A549 (cell line): ENCODE results near the gene PREPL. TPM values are rescaled to one million over a fixed set of nuclear protein-coding genes. Genes with fewer than 3 reads are reported as not detected.

Source experiments
- ATAC-seq, 2 experiments: fragments of 200-7000 bp in 1 of 2; fragments of >200 bp in 1 of 2; cut with Nextera tagmentation in 1 of 2; cut with Tn5 transposase in 1 of 2; 3 replicates each; pipeline versions ENCODE4 v1.8.0 to v1.9.1; 2018 to 2020; ENCODE audit warnings: mild to moderate bottlenecking in 1 of 2, moderate library complexity in 1 of 2
- CTCF ChIA-PET: fragments of 300-600 bp; sonication (Branson Sonifier 250); formaldehyde crosslinking; extraction: SDS; loops from one replicate; lab custom pipeline; 2021; ENCODE audit warnings: antibody characterized with exemption, inconsistent platforms; lab: Yijun Ruan, JAX
- POLR2A ChIA-PET: fragments of 350-600 bp; formaldehyde crosslinking; extraction: SDS; loops from one replicate; lab custom pipeline; 2021; ENCODE audit warnings: antibody characterized with exemption, inconsistent platforms; lab: Yijun Ruan, JAX
- DNase-seq, 2 experiments: peaks; one replicate each; pipeline versions ENCODE4 v3.0.0 to v3.0.0-alpha.2; 2011 to 2016; ENCODE audit warnings: low read depth in 1 of 2, low spot score in 1 of 2
- FAIRE-seq: peaks from 2 replicates; lab custom pipeline; 2011; peaks lifted over from hg19 to GRCh38; lab: Jason Lieb, UNC
- H3K27ac ChIP-seq, 2 experiments: fragments of >200 bp; sonication (Bioruptor Twin); formaldehyde crosslinking; 3 replicates each; pipeline ENCODE4 v1.5.1; 2016 to 2017
- H3K4me1 ChIP-seq: fragments of >200 bp; sonication (Bioruptor Twin); formaldehyde crosslinking; 3 replicates; pipeline ENCODE4 v1.6.1; 2016
- H3K4me2 ChIP-seq: fragments of >200 bp; sonication (Bioruptor Twin); formaldehyde crosslinking; 3 replicates; pipeline ENCODE4 v1.6.1; 2016
- H3K4me3 ChIP-seq: fragments of >200 bp; sonication (Bioruptor Twin); formaldehyde crosslinking; 3 replicates; pipeline ENCODE4 v1.5.1; 2016
- H3K9me3 ChIP-seq: fragments of >200 bp; sonication (Bioruptor Twin); formaldehyde crosslinking; 3 replicates; pipeline ENCODE4 v1.6.1; 2016
- JUNB ChIP-seq: fragments of >200 bp; sonication (Bioruptor Twin); formaldehyde crosslinking; IDR thresholded peaks from 2 replicates; pipeline ENCODE4 v1.6.1; 2016
- MAFK ChIP-seq: fragments of 450-650 bp; IDR thresholded peaks from 2 replicates; pipeline ENCODE4 v1.6.1; 2014; ENCODE audit not compliant: partially characterized antibody
- MAX ChIP-seq: IDR thresholded peaks from 2 replicates; pipeline ENCODE4 v1.6.1; 2012
- MAZ ChIP-seq: fragments of 150-350 bp; IDR thresholded peaks from 2 replicates; pipeline ENCODE4 v1.6.1; 2014; ENCODE audit warnings: antibody characterized with exemption, low read depth, low read length, borderline replicate concordance
- PHF8 ChIP-seq: fragments of 200-600 bp; sonication (generic); IDR thresholded peaks from 2 replicates; pipeline ENCODE4 v1.6.1; 2016; ENCODE audit warnings: low read depth, mild to moderate bottlenecking, antibody characterized with exemption, moderate library complexity, borderline replicate concordance
- RARB ChIP-seq: fragments of 250-450 bp; sonication (Bioruptor Pico); IDR thresholded peaks from 2 replicates; pipeline ENCODE4 v1.8.0; 2021; ENCODE audit warnings: mild to moderate bottlenecking, moderate library complexity
- RCOR1 ChIP-seq: fragments of 150-350 bp; IDR thresholded peaks from 2 replicates; pipeline ENCODE4 v1.6.1; 2014; ENCODE audit warnings: antibody characterized with exemption, low read length, low read depth
- REST ChIP-seq: fragments of 200-600 bp; sonication (generic); IDR thresholded peaks from 2 replicates; pipeline ENCODE4 v1.6.1; 2016; ENCODE audit warnings: antibody characterized with exemption, mild to moderate bottlenecking, moderate library complexity
- TP53 ChIP-seq: fragments of 250-450 bp; sonication (Bioruptor Pico); IDR thresholded peaks from 2 replicates; pipeline ENCODE4 v1.5.0; 2021; ENCODE audit warnings: mild to moderate bottlenecking, moderate library complexity
- WGBS: methylation state at CpG from one replicate; pipeline ENCODE4 v1.1.6; 2017; ENCODE audit errors: missing lambda C conversion rate; 5-methylcytosine and 5-hydroxymethylcytosine counted together
- polyA plus RNA-seq, 4 experiments: library from polyadenylated mRNA; depleted of rRNA in 3 of 4; stranded (reverse); fragments of >200 nt; fragmentation: RNase III in 1 of 4; extraction: RNeasy Plus Mini Kit Qiagen cat#74134 plus additional on column Dnase treatment in 1 of 4; gene quantifications; 2 replicates in 3 of 4; 3 replicates in 1 of 4; pipeline ENCODE4 v1.2.3, GENCODE V29; 2011 to 2017
- TF ChIP-seq, protein P1 (sequence below): fragments of 250-450 bp; sonication (Bioruptor Pico); IDR thresholded peaks from 2 replicates; pipeline ENCODE4 v1.5.0; 2021; ENCODE audit warnings: mild to moderate bottlenecking, moderate library complexity, borderline replicate concordance

The PREPL gene
- polyA plus RNA-seq, 2 of the 4 experiments (the other 2 are of a cell fraction), result 28.7 to 92.7 TPM

GRCh38 chr2:44362207-44363015, 1.1 kb upstream of the PREPL start:
- ATAC-seq, result peak; percentile 67 to 76
- peaks cover 20% of the 10 kb centered on the region for H3K4me1 ChIP-seq
- TF ChIP-seq MAFK, result no peak
- peak; percentile 47 for TF ChIP-seq MAX
- TF ChIP-seq, all 56 proteins: peak for 1
- 4% methylated on average over 32 of the region's 32 CpGs for WGBS
- peak overlapping the region; percentile 93 to 94 for H3K27ac ChIP-seq
- DNase-seq (peak; percentile 36 to 41), FAIRE-seq (no peak)
- peak overlapping the region; percentile 77 for H3K4me3 ChIP-seq
- ChIA-PET CTCF (interaction anchor here (0.9 to 3.5 kb wide), 12 partner anchors 10 to 594 kb away, joined by 3 to 15 read pairs (median 4); no protein-coding TSS in a partner anchor), POLR2A (interaction anchor here (1.0 to 2.2 kb wide), 10 partner anchors 8 to 576 kb away, joined by 3 to 11 read pairs (median 4); partner anchors contain the start of gene PPM1B)
- H3K4me2 ChIP-seq, result peak overlapping the region; percentile 82
- no peaks in the 10 kb centered on the region for H3K9me3 ChIP-seq

GRCh38 chr2:44360749-44361329, 455 bp downstream of the PREPL start:
- H3K4me1 ChIP-seq, result peaks cover 20% of the 10 kb centered on the region
- ATAC-seq, result peak; percentile 41 to 47
- H3K4me2 ChIP-seq, result peak overlapping the region; percentile 89
- ChIA-PET CTCF (interaction anchor here (0.9 to 3.5 kb wide), 11 partner anchors 9 to 317 kb away, joined by 3 to 15 read pairs (median 4); no protein-coding TSS in a partner anchor), POLR2A (interaction anchor here (0.6 to 2.2 kb wide), 12 partner anchors 9 to 765 kb away, joined by 3 to 11 read pairs (median 4); partner anchors contain the start of genes PPM1B and THADA)
- TF ChIP-seq PHF8, result no peak
- peak; percentile 2; the same call in 1 of the 2 replicates for TF ChIP-seq REST
- no peak for FAIRE-seq
- H3K9me3 ChIP-seq, result no peaks in the 10 kb centered on the region
- 2% methylated on average over 19 of the region's 19 CpGs for WGBS
- peak in 1 of 2 experiments; percentile 47 for DNase-seq
- peak overlapping the region; percentile 77 for H3K4me3 ChIP-seq
- H3K27ac ChIP-seq, result peak overlapping the region; percentile 93 to 94

DNA sequence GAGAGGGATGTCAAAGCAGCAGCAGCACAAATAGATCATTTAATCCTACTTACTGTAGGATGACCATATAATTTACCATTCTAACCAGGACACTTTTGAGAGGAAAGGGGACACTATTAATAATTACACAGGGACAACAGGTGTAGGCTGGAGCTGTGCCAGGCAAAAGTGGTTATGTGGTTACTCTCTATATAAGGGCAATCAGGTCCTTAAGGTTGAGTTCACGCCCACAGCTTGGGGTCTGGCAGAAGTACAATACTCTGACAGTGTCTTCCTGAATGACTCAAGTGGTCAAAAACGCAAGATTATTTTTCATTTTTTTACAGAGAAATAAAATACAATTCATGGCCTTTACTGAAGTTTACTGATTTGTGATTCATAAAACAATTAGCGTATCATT, 2.8 kb downstream of the PREPL start:
- Histone ChIP-seq H3K4me1 (peaks cover 19% of the 10 kb centered on the region), H3K4me3 (no peak overlapping the region), H3K27ac (no peak overlapping the region), H3K4me2 (no peak overlapping the region), H3K9me3 (no peaks in the 10 kb centered on the region)
- WGBS, result 87% methylated on average over 3 of the region's 3 CpGs
- CTCF ChIA-PET, result interaction anchor here (1.0 to 2.1 kb wide), 4 partner anchors 15 to 315 kb away, joined by 3 to 11 read pairs (median 4); no protein-coding TSS in a partner anchor
- POLR2A ChIA-PET, result no interaction called here
- TF ChIP-seq MAZ (no peak), RCOR1 (no peak), RARB (CRISPR knock-in tag) (no peak), TP53 (CRISPR knock-in tag) (no peak), JUNB (no peak)
- TF ChIP-seq, protein P1, sequence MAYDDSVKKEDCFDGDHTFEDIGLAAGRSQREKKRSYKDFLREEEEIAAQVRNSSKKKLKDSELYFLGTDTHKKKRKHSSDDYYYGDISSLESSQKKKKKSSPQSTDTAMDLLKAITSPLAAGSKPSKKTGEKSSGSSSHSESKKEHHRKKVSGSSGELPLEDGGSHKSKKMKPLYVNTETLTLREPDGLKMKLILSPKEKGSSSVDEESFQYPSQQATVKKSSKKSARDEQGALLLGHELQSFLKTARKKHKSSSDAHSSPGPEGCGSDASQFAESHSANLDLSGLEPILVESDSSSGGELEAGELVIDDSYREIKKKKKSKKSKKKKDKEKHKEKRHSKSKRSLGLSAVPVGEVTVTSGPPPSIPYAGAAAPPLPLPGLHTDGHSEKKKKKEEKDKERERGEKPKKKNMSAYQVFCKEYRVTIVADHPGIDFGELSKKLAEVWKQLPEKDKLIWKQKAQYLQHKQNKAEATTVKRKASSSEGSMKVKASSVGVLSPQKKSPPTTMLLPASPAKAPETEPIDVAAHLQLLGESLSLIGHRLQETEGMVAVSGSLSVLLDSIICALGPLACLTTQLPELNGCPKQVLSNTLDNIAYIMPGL, result no peak
- DNase-seq (no peak), ATAC-seq (no peak), FAIRE-seq (no peak)
